Measurements from ENCODE around the gene PIK3CD.
"Not testable (repeated sequence)": the region's sequence is repeated elsewhere in the genome, so short reads cannot be mapped to it uniquely, and the experiment has no call there.

Gene PIK3CD

DNA sequence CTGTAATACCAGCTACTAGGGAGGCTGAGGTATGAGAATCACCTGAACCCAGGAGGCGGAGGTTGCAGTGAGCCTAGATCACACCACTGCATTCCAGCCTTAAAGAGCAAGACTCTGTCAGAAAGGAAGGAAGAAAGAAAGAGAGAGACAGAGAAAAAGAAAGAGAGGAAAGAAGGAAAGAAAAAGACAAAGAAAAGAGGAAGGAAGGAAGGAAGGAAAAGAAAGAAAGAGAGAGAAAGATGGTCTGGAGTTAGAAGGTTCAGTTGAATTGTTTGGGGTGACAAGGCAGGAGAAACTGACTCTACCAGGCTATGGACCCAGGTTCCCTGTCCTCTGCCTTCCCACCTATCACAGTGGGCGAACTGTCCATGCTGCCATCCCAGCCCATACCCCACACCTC, 27.4 kb upstream of the PIK3CD start:
- DNase-seq, result no peak

DNA sequence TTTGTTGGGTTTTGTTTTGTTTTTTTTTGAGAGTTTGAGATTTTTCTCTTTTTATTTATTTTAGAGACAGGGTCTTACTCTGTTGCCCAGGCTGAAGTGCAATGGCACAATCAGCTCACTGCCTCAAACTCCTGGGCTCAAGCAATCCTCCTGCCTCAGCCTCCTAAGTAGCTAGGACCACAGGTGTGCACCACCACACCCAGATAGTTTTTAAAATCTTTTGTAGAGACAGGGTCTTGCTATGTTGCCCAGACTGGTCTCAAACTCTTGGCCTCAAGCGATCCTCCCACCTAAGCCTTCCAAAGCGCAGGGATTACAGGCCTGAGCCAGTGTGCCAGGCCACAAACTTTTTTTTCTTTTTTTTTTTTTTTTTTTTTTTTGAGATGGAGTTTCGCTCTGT, 26.5 kb upstream of the PIK3CD start:
- DNase-seq, result not testable (repeated sequence)

DNA sequence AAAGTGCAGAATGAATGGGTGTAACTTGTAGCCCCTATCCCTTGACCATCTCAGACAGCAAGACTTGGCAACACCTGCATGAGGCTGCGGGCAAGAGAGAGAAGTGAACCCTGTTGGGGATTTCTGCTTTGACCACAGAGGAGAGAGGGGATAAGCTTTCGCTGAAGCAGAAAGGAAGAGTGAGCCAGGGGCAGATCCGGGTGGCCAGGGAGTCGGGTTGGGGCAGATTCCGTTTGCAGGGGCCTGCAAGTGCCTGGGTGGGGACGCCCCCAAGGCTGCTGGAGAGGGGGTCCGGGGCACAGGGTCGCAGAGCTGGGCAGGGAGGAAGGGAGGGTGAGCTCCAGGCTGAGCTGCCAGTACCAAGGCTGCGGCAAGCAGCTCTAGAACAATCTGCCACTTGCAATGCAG, 25.3 kb upstream of the PIK3CD start:
- no peak for DNase-seq

DNA sequence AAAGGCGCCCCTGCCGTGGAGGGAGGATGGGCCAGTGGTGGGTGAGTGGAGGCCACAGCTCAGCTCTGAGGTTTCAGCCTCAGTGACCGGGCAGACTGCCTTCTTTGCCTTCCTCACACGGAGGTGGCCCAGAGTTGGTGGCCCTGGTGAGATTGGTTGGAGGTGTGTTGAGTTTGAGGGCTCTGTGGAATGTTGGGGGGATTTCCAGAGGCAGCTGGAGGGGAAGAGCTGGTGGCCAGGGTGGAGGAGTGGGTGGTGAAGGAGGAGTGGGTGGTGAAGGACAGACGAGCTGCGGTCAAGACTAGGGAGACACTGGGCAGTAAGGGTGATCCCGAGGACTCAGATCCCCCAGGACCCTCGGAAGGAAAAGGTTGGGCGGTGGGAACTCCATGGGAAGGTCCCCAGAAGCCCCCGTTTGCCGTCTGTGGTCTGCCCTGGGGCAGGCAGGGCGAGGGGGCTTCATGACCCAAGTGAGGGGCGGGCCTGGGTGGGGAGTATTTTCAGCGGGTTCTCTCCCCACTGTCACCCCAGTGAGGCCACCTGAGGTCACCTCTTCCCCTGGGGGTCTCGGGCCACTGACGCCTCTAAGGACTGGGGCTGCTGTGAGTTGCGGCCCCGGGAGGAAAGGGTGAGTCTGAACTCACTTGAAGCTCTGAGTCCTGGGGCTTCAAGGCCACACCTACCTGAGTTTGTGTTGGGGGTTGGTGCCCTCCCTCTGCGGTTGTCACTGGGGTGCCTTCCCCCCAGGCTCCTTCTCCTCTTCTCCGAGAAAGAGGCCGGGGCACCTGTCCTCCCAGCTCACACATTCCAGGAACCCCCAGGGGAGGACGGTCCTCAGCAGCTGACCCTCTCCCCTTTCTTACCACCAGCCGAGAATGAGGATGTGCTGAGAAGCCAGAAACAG, 22.7 kb upstream of the PIK3CD start:
- DNase-seq, result no peak

DNA sequence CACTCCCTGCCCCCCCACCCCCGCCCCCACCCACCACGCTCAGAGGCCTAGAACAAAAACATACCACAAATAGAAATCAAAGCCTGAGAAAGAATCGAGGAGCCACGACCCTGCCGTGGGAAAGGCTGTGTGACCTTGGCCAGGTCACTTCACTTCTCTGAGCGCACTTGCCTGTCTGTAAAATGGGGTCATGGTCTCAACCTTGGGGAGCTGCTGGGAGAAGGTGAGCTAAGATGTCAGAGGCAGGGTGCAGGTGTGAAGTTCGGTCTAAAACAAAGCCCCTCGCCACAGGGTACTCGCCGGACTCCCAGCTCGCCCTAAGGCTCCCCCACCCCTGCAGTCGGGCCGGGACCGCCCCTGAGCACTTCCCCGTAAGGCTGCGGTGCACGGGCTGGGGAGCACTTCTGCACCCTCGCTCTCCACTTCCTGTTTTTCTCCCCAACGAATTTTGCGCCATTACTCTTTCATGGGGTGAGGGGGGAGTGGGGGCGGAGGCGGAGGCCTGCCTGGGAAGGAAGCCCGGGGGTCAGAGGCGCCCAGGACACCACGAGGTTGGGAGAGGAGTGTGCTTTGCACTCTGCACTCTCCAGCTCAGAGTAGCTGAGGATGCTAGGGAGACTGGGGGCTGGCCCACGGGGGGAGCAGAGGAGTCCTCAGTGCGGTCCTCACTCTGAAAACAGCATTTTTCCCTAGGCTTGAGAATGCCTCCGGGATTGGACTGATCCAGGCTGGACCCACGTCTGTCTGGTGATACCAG, 21.9 kb upstream of the PIK3CD start:
- DNase-seq, result peak; percentile 63

DNA sequence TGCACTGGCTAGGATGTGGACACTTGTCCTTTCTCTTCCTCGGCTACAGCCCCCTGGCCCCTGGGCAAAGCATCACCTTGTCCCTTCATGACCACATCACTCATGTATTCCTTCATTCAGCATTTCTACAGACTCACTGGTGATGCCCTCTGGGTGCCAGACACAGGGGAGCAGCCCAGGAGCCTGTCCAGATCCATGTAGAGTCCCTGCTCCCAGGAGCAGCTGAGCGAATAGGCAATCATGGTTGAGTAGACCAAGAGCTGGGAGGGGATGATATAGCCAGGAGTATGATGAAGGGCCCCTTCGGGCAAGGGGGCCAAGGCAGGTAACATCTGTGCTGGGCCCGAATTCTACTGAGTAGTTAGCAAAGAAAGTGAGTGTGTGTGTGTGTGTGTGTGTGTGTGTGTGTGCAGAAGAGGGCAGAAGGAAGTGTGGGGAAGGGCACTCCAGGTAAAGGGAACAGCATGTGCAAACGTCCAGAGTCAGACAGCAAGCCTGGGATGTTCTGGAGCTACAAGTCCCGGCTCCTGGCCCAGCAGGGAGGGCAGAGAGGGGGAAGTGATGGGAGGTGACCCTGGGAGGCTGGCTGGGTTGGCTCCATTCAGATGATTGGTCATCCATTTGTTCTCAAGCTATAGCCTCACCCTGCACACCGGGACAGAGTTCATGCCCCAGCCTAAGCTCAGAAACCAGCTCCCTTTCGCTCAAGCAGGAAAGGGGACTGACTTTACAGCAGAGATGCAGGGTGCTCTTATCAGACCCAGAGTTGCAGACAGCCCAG, 21.0 kb upstream of the PIK3CD start:
- no peak for DNase-seq

DNA sequence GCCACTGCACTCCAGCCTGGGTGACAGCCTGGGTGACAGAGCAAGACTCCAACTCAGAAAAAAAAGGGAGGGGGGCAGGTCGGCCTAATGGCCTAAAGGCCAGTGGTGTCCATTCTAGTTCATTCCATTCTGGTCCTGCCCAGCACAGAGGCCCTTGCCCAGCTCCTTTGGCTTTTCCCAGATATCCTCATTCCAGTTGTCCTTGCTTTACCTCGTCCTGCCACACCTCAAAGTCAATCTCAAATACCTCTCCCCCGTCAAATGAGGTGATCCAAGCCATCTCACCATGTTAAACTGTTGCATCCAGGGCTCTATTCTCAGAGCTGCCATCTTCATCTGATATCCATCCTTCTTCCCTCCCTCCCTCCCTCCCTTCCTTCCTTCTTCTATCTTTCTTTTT, 19.9 kb upstream of the PIK3CD start:
- DNase-seq, result no peak

DNA sequence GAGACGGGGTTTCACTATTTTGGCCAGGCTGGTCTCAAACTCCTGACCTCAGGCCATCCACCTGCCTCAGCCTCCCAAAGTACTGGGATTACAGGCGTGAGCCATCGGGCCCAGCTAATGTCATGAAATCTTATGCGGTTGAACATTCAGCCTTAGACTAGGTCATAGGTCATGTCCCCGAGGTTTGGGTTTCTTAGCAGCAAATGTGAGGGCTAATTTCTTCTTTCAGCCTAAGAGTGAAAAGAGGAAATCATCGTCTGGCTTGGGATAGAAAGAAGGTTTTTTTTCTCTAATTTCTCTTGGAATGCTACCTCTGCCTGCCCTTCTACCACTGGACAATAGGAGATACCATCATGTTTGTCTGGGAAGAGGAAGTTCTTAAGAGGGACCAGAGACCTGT, 18.0 kb upstream of the PIK3CD start:
- DNase-seq, result no peak

DNA sequence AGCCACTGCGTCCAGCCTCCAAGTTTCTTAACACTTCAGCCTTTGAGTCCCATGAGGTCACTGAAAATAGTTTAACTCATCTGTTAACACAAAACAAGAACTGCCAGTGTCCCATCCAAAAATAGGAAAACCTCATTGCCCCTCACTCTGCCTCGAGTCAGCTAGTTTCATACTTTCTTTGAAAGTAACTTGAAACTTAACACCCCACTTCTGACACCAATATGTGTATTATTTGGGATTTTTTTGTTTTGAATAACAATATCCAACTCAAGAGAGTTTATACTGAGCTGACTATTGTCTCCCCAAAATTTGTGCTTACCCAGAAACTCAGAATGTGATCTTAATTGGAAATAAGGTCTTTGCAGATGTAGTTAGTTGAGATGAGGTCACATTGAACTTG, 16.9 kb upstream of the PIK3CD start:
- no peak for DNase-seq

DNA sequence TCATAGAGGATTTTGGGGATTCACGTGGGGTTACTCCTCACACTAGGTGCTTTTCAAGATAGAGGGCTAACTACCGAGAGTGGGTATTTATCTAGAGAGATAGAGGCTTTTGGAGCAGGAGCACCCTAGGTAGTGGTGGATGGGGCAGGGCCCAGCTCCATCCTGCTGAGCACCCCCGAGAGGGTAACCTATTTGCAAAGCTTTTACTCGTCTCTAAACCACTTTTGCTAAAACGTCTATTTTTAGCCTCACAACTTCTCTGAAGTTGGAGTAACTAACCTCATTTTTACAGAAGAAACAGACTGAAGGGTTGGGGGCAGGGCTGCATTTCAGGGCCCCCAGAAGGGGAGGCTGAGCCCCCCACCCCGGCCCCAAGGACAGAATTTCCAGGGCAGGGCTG, 12.3 kb upstream of the PIK3CD start:
- no peak for DNase-seq

DNA sequence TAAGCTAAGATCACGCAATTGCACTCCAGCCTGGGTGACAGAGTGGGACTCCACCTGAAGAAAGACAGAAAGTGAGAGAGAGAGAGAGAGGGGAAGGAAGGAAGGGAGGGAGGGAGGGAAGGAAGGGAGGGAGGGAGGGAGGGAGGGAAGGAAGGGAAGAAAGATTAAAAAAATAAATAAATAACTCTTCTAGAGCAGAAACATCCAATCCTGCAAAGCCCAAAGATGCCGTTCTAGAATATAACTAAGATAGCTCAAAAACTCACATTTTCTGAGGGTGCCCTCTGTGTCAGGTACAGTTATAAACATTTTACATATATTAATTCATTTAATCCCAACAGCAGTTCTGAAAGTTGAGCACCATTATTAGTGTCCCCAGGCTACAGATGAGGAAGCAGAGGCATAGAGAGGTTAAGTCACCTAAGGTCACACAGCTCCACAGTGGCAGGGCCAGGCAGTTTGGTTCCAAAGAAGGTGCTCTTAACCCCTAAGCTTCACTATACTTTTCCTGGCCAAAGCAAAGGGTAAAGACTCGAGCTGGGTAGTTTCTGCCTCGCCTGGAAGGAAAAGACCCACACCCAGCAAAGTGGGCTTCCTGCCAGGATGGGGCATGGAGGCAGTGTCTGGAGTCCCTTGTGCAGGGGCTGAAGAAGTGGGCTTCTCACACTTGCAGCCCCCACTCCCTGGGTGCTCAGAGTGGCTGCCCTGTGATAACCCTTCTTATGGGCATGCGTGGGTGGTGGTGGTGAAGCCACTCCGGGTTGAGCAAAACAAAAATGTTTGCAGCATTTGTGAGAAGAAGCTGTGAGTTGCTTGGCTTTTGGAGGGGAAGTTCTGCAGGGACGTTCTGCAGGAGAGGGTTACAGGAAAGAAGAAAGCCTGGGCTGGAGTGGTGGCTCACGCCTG, 7.9 kb upstream of the PIK3CD start:
- DNase-seq, result no peak

DNA sequence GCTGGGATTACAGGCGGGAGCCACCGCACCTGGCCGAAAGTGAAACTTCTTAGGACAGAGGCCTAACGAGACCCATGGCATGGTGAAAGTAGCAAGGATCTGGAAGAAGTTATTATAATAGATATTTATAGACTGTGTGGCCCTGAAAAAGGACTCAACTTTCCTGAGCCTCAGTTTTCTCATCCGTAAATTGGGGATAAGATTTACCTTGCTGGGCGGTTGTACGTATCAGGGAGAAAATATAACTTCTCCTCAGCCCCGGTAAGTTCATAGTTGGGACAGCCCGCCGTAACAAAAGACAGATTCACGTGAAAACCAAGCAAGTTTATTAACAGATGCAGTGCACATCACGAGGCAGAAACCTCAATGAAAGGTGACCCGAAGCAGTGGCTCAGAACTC, 5.5 kb upstream of the PIK3CD start:
- DNase-seq, result no peak

DNA sequence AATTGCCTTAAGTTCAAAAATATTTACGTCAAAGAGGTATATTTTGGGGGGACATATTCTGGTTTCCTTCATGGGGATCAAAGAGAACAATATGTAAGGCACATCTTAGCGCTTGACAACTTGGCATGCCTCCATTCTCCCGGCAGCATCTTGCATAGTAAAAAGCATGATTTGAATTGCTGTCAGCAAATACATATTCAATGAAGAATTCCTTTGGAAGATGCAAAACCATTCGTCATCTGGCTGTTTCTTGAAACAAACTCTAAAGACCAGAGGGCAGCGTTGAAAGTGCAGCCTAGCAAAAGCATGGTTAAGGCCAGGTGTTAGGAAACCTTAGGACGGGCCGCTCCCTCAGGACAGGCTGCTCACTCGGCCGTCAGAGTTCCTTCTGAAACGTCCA, 3.4 kb upstream of the PIK3CD start:
- DNase-seq, result no peak

DNA sequence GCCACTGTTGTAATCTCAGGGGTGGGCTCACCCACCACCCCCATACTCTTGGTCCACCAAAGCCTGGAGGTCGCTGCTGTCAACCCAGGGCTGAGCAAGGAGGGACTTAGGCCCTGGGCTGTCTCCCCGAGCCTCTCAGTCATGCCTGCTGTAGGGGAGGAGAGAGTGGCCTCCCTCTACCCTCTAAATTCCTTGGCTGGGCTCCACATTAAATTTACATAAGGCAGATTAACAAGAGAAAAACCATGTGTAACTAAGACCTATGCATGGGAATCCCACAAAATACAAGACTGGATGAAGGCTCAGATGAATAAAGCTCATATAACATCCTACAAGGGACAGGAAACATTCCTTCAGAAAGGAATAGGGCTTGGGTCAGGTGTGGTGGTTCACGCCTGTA, 1.8 kb upstream of the PIK3CD start:
- DNase-seq, result no peak

DNA sequence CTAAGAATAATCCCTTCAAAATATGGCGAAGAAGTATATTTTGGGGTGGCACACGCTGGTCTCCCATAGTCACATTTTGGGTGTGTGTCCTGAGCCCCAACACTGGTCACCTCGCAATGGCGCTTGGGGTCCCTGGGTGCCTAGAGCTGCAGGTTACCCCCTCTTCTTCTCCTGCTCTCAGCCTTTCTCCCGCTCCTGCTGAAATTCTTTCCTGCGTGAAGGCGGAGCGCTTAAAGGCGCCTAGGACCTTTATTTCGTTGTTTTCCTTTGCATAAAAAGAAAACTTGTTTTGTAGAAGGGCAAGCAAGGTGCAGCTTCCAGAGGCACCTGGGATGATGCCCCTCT, 339 bp upstream of the PIK3CD start:
- no peak for DNase-seq

DNA sequence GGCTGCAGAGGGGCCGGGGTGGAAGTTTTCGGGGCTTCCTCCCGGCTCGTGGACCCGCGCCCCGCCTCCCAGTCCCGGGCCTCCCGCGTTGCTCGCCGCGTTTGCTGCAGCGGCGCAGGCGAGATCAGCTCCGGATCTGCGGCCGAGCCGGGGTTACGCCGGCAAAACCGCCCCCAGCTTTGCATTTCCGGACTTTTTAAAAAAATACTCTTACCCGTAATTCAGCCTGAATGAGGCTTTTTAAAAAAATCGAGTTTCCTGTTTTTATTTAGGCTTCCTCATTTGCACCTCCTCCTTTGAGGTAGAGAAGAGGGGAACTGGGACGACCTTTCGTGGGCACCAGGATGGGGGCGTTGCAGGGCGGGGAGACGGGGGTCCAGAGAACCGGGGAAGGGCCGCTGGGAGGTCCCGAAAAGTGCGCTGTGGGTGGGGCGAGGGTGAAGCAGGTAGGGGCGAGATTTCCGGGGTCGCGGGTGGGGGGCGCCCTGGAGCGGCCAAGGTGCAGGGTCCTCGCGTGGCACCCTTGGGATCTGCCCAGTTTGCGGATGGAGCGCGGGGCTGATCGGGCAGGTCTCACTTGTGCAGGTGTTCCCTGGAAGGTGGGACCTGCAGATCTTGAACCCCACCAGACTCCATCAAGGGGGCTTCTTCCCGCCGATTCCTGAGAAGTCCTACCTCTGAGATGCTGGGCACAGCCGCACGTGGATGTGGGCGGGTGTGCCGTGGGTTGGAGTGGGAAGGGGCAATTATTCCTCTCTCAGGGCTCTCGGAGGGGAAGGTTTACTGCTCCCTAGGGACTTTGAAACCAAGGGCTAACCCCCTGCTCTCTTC, 1.1 kb downstream of the PIK3CD start:
- peak; percentile 36 for DNase-seq

DNA sequence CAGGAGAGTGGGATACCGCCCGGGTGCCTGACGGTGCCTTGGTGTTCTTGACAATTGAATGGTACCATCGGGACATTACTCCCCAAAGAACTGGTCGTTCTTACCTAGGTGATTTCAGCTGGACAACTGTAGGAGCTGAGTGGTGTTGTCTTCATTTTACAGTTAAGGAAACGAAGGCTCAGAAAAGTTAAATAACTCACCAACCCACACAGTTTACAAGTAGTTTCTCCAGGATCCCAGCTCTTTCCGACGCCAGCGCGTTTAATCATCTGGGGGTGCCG, 1.6 kb downstream of the PIK3CD start:
- no peak for DNase-seq

DNA sequence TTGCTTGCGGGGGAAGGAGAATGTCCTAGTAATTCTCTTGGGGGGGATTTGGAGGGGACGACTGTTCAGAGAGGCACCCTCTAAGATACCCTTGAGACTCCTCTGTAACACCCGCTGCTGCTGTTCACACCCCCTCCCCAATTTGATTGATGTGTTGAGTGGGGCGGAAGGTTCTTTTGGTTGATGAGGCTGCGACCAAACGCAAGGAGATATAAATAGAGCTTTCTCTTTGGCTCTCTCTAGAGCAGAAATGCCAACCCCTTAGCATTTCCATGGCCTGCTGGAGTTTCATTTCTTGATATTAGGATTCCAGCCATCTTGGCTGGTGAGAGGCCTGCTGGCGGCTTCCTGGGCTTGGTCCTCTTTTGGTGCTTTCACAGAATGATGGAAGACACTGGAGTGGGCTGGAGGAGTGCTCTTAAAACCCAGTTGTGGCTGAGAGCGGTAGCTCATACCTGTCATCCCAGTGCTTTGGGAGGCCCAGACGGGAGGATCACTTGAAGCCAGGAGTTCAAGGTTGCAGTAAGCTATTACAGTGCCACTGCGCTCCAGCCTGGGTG, 2.0 kb downstream of the PIK3CD start:
- no peak for DNase-seq

DNA sequence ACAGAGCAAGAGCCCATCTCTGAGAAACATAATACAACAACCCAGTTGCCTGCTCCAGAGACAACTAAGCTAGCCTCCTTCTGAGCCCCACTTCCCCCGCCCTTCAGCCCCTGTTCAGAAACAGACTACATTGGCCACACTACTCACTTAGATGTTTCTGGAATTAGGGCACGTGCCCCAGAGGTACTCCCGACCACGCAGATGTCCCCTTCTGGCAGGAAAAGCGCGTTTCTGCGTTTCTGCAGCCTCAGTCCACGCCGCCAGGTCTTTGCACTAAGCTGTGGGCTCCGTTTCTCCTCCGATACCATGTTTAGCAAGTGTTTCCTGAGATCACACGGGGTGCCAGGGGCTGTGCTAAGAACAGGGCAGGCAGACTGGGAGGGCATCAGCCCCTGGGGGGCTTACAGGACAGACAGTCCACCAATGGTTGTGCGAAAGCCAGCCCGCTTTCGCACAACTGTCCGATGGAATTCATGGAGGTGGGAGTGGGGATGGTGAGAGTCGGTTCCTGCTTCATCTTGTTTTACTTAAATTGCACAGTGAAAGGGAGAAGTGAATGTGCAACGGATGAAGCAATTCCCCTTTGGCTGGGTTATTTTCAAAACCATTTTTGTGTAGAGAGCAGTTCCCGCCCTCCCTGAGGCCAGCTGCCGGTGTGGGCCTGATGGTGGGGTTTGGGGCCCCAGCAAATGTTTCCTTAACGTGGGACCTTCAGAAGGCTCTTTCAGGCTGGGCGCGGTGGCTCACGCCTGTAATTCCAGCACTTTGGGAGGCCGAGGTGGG, 2.7 kb downstream of the PIK3CD start:
- no peak for DNase-seq

DNA sequence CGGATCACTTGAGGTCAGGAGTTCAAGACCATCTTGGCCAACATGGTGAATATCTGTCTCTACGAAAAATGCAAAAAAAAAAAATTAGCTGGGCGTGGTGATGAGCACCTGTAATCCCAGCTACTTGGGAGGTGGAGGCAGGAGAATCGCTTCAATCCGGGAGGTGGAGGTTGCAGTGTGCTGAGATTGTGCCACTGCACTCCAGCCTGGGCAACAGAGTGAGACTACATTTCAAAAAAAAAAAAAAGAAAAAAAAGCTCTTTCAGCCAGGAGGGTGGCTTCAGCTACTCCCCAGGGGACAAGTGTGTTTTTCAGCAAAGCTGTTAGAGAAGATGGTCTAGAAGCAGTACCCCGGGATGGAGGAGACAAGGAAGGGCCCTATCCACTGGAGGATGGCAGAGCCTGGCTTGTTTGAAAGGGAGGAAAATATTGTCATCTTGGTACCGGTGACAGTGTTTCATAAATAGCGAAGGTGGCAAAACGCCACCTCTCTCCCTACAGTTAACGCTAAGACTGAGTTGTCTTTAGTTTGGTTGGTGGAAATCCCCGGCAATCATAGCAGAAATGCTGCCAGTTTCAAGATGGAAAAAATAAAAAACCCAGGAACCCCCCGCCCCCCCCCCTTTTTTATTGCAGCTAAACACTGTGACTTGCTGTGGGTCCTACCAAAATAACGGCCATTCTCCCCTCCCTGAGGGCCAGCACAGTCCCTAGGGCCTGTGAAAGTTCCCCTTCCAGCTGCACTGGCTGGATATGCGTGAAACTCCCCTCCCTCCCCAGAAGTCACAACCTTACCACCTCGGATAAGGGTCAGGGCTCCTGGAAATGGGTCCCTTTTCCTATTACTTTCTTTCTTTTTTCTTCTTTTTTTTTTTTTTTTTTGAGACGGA, 3.5 kb downstream of the PIK3CD start:
- no peak for DNase-seq

All from OCI-M1 (cell line).